AG04449 (cell line): Measurements from ENCODE around the gene ARID1B.

ENCODE experiments used
- CTCF ChIA-PET: fragments of 350-600 bp; formaldehyde crosslinking; extraction: SDS; loops from one replicate; lab custom pipeline; 2021; ENCODE audit warnings: antibody characterized with exemption; lab: Yijun Ruan, JAX
- POLR2A ChIA-PET: fragments of 400-600, 350-600 bp; formaldehyde crosslinking; extraction: SDS; loops from one replicate; lab custom pipeline; 2020; ENCODE audit warnings: antibody characterized with exemption, inconsistent platforms; lab: Yijun Ruan, JAX
- DNase-seq: peaks from one replicate; pipeline ENCODE4 v3.0.0-alpha.2; 2010; ENCODE audit warnings: low read depth, low spot score
- H3K4me3 ChIP-seq: 2 replicates; pipeline ENCODE4 v1.5.1; 2011; ENCODE audit warnings: low read depth, mild to moderate bottlenecking, control low read depth, low read length
- TF ChIP-seq, protein P1 (sequence below): IDR thresholded peaks from one replicate; pipeline ENCODE4 v1.5.1; 2011; ENCODE audit warnings: mild to moderate bottlenecking, moderate library complexity, low read length, control low read depth, inconsistent platforms; ENCODE audit not compliant: insufficient read depth; ENCODE audit errors: missing control alignments

Gene ARID1B

GRCh38 chr6:157235600-157236039 lies 458.4 kb downstream of the ARID1B start:
- TF ChIP-seq, protein P1, sequence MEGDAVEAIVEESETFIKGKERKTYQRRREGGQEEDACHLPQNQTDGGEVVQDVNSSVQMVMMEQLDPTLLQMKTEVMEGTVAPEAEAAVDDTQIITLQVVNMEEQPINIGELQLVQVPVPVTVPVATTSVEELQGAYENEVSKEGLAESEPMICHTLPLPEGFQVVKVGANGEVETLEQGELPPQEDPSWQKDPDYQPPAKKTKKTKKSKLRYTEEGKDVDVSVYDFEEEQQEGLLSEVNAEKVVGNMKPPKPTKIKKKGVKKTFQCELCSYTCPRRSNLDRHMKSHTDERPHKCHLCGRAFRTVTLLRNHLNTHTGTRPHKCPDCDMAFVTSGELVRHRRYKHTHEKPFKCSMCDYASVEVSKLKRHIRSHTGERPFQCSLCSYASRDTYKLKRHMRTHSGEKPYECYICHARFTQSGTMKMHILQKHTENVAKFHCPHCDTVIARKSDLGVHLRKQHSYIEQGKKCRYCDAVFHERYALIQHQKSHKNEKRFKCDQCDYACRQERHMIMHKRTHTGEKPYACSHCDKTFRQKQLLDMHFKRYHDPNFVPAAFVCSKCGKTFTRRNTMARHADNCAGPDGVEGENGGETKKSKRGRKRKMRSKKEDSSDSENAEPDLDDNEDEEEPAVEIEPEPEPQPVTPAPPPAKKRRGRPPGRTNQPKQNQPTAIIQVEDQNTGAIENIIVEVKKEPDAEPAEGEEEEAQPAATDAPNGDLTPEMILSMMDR, result peak; percentile 81
- ChIA-PET CTCF (interaction anchor here (1.0 to 2.4 kb wide), 11 partner anchors 9 to 41 kb away, joined by 3 to 10 read pairs (median 4); no protein-coding TSS in a partner anchor), POLR2A (no interaction called here)
- H3K4me3 ChIP-seq, result peak overlapping the region; percentile 51
- no peak for DNase-seq

GRCh38 chr6:157236040-157236725 lies 459.0 kb downstream of the ARID1B start:
- CTCF ChIA-PET, result interaction anchor here (0.9 to 2.4 kb wide), 17 partner anchors 8 to 107 kb away, joined by 3 to 10 read pairs (median 4); no protein-coding TSS in a partner anchor
- TF ChIP-seq, protein P1, result no peak
- no peak for DNase-seq
- POLR2A ChIA-PET, result no interaction called here
- peak overlapping the region; percentile 51 for H3K4me3 ChIP-seq

- DNase-seq, result no peak
- ChIA-PET CTCF (interaction anchor here (1.5 kb wide), 1 partner anchor 37 kb away, joined by 5 read pairs; no protein-coding TSS in a partner anchor), POLR2A (no interaction called here)
- TF ChIP-seq, protein P1, result no peak
- no peak overlapping the region for H3K4me3 ChIP-seq
Observed at GRCh38 chr6:157238346-157238745, 461.2 kb downstream of the ARID1B start.

- TF ChIP-seq, protein P1, result no peak
- no peak overlapping the region for H3K4me3 ChIP-seq
- CTCF ChIA-PET, result interaction anchor here (1.5 kb wide), 1 partner anchor 36 kb away, joined by 5 read pairs; no protein-coding TSS in a partner anchor
- DNase-seq, result no peak
- POLR2A ChIA-PET, result no interaction called here
Observed at GRCh38 chr6:157239148-157239547, 462.0 kb downstream of the ARID1B start.

GRCh38 chr6:157239671-157240058 lies 462.5 kb downstream of the ARID1B start:
- POLR2A ChIA-PET, result no interaction called here
- CTCF ChIA-PET, result interaction anchor here (0.7 to 1.5 kb wide), 2 partner anchors 13 to 35 kb away, joined by 3 to 5 read pairs; no protein-coding TSS in a partner anchor
- TF ChIP-seq, protein P1, result no peak
- no peak overlapping the region for H3K4me3 ChIP-seq
- no peak for DNase-seq
